ENCODE results near the gene SULT4A1.

SULT4A1 gene

GRCh38 chr22:43859621-43860020 lies 2.7 kb downstream of the SULT4A1 start:
- DNase-seq: no peak

DNA sequence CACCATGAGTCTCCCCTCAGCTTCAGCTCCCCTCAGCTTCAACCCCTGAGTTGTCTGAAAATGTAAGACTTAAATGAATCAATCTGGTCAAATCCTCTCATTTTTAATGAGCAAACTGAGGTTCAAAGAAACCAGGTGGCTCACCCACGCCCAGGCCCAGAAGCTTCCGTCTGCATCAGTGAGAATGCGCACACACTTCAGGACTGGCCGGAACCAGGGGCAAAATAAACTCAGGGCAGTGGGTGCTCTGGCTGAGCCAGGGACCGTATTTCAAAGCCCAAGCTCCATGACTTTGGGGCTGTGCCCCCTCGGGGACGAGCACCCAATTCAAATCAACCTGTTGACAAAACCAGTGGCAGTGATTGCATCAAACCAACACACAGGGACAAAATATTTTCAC lies 3.1 kb downstream of the SULT4A1 start:
- DNase-seq: no peak

DNA sequence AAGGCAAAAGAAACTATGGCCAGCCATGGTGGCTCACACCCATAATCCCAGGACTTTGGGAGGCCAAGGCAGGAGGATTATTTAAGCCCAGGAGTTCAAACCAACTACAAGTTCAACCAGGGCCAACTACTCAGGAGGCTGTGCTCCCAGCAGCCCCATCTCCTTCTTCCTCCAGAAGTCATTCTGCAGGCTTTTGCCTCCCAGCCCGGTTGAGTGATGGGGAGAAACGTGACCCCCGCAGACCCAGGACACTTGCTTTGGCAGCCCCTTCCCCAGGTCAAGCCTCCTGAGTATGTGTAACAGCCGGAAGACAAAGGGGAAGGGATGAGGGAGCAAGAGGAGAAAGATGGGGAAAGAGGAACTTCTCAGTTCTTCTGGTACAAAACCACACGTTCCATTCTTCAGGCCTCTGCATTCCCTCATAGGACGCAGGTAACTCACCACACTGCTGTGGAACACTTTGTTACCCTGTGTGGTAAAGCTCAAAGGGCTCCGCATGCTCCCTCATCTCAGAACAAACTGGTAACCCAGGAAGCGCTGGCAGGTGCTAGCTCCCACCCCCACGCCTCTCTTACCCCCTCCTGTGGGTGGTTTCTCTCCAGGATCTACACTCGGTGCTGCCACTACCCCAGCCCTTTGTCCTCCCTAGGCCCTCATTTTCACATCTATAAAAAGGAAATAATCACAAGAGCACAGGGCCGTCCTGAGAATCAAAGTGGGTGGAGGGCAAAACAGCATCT lies 4.0 kb downstream of the SULT4A1 start:
- DNase-seq: no peak

- DNase-seq: no peak
These were observed 4.9 kb downstream of the SULT4A1 start for GRCh38 chr22:43857367-43857766.

- DNase-seq: no peak
These were observed 6.9 kb downstream of the SULT4A1 start for GRCh38 chr22:43855431-43855830.

- DNase-seq: no peak
These were observed 7.5 kb downstream of the SULT4A1 start for GRCh38 chr22:43854786-43855271.

- no peak for DNase-seq
These were observed 8.1 kb downstream of the SULT4A1 start for GRCh38 chr22:43854121-43854785.

GRCh38 chr22:43853328-43853931 lies 8.9 kb downstream of the SULT4A1 start:
- no peak for DNase-seq

DNA sequence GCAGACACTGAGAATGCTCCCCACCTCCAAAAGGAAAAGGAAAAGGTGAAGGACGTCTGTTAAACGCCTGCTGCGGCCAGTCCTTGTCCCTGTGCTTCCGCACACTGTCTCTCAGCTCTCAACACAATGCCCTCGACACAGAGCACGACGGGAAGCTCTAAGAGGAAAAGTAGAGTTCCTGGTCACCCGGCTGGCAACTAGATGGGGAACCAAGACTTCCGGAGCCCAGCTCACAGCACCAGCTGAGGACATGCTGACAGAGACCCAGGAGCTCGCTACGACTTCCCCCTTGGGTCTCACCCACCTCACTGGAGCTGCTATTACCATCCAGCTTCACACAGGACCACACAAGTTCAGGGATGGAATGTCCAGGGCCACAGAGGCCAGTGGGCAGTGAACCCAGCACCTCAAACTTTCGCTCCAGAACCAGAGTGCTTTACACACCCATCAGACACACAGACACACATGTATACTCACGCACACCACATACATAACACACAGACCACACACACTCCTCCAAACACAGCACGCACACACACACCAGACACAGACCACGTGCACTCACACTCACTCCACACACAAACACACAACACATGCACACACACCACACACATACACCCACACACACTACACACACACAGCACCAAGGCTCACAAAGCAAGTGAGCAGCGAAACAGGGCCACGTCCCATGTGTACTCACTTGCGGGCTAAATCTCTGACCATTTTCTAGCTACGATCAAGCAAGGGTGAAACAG lies 9.6 kb downstream of the SULT4A1 start:
- DNase-seq: no peak

GRCh38 chr22:43851979-43852307 lies 10.4 kb downstream of the SULT4A1 start:
- DNase-seq: no peak

DNA sequence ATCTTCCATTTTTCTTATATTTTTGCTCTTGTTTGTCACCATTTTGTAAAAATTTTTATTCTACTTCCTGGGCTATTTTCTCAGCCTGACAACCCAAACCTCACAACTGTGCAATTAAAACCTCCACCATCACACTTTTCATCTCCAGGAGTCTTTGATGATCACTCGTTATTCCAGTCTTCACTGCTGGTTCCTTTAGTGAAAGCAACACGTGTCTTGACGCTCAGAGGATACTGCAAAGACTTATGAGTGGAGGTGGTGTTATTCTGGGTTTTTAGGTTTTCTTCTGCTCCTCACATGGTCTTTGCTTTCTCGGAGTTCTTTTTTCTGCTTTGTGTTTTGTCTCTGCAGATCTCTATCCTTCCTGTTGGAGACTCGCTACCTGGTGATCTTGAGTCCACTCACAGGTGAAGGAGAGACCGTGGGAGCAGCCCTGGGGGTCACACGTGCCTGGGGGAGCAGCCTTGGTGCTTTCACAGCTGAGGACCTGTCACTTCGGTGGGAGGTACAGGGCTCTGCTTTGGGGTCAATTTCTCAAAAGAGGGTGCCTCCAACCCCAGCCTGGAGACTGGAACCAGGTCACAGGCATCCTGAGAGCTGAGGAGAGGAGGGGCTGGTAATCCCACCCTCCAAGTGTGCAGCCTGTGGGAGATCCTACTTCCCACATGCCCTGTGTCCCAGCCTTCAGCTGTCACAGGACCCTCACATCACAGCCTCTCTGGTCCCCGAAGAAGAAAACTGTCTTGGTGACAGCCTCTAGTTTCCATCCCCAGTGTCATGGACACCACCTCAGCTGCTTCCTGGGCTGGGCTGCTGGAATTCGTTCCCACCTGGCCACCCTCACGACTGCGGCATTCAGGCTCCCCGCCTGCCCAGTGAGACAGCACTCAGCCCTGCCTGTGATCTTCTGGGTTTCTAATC lies 11.0 kb downstream of the SULT4A1 start:
- DNase-seq: no peak

- no peak for DNase-seq
These were observed 11.8 kb downstream of the SULT4A1 start for GRCh38 chr22:43850529-43850928.

DNA sequence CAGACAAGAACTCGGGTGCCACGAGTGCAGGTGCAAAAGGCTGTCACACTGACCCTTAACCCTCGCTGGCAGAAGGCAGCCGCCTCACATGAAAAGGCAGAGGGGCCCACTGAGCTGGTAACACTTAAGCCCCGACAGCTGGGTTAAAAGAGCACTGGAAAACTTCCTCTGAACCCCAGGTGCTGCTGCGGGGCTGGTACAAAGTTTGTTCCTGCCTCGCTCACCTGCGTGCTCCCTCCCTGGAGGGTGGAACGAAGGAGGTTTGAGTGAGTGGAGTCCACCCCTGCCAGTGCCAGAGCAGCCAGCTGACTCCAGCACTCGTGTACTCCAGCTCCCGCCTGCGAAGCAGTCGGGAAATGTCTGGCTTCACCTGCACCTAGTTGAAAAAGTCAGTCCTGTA lies 12.6 kb downstream of the SULT4A1 start:
- no peak for DNase-seq

- no peak for DNase-seq
These were observed 13.7 kb downstream of the SULT4A1 start for GRCh38 chr22:43848366-43849171.

GRCh38 chr22:43847376-43848289 lies 14.7 kb downstream of the SULT4A1 start:
- no peak for DNase-seq

- DNase-seq: no peak
These were observed 15.3 kb downstream of the SULT4A1 start for GRCh38 chr22:43846966-43847365.

DNA sequence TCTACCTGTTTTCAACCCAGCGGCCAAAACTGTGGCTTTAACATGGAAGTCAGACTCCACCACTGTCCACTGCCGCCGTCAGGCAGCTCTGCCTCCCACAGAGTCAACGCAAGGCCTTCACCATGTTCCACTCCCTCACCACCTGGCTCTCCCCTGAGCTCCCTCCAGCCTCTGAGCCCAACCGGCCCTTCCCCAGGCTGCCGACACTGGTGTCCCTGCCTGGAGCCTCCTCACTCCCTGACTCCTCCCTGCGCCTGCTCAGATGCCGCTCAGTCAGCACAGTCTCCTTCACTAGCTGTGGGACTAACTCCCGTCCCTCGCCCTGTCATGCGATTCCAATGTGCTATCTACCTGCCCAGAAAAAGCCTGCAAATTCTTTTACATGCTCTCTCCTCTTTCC lies 16.3 kb downstream of the SULT4A1 start:
- DNase-seq: no peak

GRCh38 chr22:43844560-43845545 lies 17.5 kb downstream of the SULT4A1 start:
- DNase-seq: no peak

Measured in 8988T (cell line).